Epithelial cell of alveolus of lung (primary cell): ENCODE data around the gene ARHGAP4. TPM values are rescaled to one million over a fixed set of nuclear protein-coding genes. Genes with fewer than 3 reads are reported as not detected.

ENCODE experiments used
- total RNA-seq: library from RNA; depleted of rRNA; stranded (reverse); fragments of >200 nt; gene quantifications from 2 replicates; pipeline ENCODE4 v1.2.1, GENCODE V29; 2015

ARHGAP4 gene
- 1.6 and 6.7 TPM in 2 replicates for total RNA-seq

DNA sequence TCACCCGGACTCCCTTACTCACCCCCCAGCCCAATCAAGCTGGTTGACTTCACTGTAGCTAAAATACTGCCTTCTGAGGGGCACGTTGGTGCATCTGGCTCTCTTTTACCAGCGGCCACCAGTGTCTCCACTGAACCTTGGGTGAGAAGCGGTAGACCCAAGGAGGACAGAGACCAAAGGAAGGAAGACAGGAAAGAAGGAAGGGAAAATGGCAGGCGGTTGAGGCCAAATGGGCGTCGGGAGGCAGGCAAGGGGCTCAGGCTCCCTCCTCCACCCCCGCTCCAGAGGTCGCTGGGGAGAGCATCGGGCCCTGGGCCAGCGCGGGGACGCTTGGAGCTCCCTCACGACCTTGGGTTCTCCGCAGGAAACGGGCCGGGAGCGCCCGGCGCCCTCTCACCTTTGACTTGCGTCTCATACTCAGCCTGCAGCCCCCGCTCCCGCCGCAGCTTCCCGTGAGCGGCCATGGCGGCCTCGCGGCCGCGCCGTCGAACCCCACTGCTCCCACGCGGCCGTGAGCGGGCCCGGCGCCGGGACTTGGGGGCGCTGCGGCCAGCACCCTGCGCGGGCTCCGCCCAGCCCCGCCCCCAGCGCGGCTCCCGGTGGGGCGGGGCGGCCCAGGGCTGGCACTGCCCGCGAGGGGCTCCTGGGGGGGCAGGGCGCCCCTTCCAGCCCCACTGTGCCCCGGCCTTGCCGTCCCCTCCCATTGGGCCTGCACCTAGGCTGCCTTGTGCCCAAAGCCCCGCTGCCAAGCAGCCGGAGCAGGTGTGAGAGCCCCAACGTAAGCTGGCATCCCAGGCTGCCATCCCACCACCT is at the start of gene ARHGAP4:
ARHGAP4 (minus strand) TSS at position 526 of the 813 bp plus-strand sequence; CDS start at position 464, 62 bp downstream.

DNA sequence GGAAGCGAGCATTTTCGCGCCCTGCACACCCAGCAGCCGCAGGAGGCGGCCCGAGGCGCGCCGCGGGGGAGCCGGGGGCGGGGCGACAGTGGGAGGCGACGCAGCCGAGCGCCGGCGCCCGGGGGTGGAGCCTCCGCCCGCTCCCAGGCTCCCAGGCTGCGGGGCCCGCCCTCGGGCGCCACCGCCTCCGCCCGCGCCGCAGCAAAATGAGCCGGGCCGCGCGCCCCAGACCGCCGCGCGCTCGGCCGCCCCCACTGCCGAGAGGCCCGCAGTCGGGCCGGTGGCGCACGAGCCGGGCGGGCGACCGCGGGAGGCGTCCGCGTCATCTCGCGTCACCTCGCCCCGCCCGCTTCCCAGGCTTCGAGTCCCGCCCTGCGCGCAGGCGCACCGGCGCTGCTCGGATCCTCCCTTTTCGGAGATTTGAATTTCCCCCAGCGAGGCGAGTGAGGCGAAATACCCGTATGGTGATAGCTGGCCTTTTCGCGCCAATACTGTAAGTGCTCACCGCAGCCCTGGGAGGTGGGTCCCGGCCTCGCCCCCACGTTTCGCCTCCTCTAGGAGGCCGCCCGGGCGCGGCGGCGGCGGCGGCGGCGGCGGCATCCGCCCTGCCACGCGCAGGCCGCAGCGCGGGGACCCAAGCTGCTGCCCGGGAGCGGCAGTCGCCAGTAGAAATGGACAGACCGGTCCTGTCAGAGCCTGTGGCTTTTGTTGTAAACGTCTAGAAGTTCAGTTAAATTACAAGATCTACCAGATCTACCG is 46.5 kb upstream of the ARHGAP4 start, which contains the start of gene TMEM187:
TMEM187 (plus strand) TSS at position 387 of the 759 bp plus-strand sequence. CDS start 9,309 bp downstream, outside the sequence.

DNA sequence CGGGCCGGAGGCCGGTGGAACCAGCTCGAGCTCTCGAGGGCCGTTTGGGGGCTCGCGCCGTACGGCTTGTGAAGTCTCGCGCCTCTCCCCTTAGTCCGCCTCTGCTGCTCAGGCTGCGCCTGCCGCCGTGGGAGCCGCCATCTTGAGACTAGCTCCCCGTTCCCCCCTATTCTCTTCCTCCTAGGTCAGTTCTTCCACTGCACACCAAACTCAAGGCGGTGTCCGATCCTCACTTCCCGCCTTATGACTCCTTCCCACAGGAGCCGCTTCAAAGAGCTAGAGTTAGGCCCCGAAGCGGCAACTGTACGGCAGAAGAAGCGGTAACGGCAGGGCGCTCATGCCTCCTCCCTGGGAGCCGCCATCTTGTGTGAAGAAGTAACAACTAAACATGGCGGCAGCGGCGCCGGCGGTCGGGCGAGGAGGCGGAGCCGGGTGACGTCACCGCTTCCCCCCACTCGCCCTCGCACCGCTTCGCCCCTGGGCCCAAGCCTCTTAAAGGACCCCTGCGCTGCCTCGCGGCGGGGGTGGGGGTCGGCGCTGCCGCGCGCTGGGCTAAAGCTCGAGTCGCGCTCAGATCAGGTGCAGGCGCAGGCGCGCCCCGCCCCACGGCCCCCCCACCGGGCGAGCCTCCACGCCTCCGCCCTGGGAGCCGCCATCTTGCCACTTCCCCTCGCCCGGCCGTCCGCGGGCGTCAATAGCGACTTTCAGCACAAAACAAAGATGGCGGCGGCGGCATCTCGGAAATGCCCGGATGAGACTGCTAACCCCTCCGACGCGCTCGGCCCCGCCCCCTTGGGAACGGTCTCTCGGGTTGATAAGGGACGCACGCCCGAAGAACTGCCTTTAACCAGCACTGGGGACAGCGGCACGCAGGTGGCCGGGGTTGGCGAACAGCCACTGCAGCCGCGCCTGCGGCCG is 45.6 kb upstream of the ARHGAP4 start, which contains the start of gene HCFC1:
HCFC1 (minus strand) TSS at position 369 of the 918 bp plus-strand sequence. CDS start 978 bp downstream, outside the sequence.

DNA sequence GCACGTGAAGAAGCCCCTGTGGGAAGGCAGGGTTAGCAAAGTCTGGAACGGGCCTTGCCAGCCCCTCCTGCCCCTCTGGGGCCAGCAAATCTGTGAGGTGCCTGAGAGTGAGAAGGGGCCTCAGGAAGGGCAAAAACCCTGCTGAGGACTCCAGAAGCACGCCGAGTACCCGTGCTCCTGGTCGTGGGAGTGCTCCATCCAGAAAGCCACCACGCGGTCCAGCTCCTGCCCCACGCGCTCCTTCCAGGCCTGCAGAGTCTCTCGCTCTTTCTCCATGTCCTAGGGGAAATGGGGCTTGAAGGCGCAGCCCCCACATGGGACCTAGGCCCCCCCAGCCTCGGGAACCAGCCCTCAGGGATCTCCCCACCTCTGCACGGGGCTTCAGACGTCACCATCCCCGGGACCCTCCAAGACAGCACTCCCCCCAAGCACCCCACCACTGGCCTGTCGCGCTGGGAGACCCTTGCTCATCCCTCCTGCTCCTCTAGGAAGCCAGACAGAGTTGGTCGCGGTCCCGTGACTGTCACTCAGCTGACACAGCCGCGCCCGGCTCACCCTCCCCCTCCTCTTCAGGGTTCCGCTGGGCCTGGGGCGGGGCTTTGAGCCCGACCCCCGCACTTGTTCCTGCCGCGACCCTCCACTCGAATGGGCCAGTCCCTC is 18.2 kb upstream of the ARHGAP4 start, which contains the start of gene RENBP:
RENBP (minus strand) TSS at position 504 of the 660 bp plus-strand sequence; CDS start at position 471, 33 bp downstream.

DNA sequence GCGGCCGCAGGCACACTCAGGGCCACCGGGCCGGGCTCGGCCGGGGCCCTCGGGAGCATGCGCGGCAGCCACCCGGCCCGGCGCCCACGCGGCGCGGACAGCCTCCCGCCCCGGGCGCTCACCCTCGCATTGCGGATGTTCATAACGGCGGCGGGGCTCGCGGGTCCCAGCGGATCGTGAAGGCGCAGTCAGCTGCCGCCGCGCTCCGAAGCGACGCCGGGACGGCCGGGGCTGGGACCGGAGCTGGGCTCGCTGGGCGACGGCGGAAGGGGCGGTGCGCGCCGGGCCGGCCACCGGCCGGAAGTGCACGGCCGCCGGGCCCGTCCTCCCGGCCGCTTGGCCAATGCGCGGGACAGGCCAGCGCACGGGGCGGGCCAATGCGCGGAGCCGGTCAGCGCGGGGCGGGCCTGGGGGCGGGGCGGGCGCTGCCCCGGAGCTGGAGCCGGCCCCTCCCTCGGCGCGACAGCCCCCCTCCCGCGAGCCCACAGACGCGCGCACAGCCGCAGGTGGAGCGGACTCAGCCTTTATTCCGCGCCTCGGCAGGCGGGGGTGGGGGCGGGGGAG is 8.8 kb upstream of the ARHGAP4 start, which contains the start of gene NAA10:
NAA10 (minus strand) TSS at position 276 of the 564 bp plus-strand sequence; CDS start at position 143, 133 bp downstream.

DNA sequence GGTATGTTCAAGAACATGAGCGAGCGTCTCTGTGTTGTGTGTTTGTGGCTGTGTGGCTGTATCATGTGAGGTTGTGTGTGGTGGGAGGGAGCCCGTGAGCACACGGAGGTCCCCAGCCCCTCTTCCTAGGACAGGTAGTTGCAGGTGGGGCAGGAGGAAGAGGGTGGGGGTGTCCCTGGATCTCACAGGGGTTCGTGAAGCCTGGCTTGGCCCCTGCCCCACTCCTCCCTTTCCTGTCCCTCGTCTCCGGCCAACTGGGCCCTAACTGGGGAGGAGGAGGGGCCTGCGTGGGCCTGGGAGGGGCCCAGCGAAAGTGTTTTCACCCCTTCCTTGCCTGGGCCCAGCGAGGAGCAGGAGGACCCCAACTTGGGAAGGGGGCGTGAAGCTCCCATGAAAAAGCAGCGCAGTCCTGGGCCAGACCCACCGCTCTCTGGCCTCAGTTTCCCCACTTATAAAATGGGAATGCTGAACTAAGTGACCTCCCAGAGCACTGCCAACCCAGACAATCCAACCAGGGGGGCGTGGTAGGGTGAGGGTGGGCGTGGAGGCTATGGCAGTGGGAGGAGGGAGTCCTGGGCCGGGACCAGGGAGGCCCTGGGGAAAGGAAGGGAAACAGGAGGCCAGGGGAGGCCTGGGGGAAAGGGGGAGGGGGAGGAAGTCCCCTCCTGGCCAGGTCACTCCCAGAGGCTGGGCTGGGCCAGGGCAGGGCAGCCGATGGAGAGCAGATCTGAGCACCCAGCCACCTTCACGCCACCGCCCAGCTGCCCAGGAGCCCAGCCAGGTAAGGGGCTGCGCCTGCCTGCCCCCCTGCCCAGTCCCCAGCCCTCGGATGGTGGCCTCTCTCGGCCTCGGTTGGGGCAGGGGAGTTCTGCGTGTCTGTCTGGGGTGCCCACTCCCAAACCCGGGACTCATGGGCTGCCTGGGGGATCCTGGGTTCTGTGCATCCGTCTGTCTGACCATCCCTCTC is 21.8 kb downstream of the ARHGAP4 start, which contains the start of gene AVPR2:
AVPR2 (plus strand) TSS at position 683 of the 967 bp plus-strand sequence. CDS start 473 bp downstream, outside the sequence.

DNA sequence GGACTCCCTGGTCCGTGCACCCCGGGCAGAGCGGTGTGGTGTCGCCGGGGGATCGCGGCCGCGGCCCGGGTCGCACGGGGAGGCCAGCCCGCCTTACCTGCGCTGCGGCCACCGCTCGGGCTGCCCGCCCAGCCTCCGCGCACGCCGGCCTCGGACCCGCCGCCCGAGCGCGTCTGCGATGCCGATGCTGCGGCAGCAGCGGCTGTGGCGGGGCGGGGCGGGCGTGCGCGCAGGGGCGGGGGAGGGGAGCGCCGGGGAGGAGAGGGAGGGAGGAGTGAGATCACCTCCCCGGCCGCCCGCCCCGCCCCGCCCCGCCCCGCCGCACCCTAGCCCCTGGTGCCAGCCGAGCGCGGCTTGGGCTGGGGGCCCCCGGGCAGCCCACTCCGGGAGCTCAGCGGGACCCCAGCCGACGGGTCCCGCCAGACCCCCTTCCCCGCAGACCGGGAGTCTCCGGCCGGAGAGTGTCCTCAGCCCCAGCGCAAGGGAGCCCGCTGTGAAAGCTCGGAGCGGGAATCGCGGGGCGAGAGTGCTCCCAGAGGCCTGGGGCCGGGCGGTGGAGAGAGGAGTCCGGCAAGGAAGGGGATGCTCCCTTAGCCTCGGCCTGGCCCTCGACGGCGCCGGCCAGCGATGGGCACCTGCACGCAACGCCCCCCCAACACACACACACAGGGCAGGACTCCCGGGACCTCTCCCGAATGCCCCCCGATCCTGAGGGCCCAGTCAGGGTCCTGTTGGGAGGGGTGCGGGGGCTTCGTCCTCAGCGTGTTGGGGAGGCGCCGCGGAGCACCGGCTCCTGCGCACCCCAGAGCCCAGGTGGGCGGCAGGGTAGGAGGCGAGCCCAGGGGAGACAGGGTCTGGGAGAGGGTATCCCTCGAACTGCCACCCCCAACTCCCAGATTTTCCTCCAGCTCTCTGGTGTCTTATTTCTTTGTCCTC is 39.8 kb downstream of the ARHGAP4 start, which contains the start of gene L1CAM:
L1CAM (minus strand) TSS at position 206 of the 936 bp plus-strand sequence. CDS start 10,337 bp downstream, outside the sequence.

Other genes with a start within 250 kb of the ARHGAP4 start
- 9.1 and 29.3 TPM in 2 replicates for gene SLC6A8, start 238.3 kb downstream of the ARHGAP4 start, total RNA-seq
- 76.3 and 111 TPM in 2 replicates for gene BCAP31, start 201.9 kb downstream of the ARHGAP4 start, total RNA-seq
- gene ABCD1, start 201.4 kb downstream of the ARHGAP4 start, total RNA-seq: 14.0 and 14.5 TPM in 2 replicates
- gene PLXNB3, start 162.0 kb downstream of the ARHGAP4 start, total RNA-seq: 1.4 and 4.2 TPM in 2 replicates
- gene SRPK3, start 145.2 kb downstream of the ARHGAP4 start, total RNA-seq: 0.13 and 0.24 TPM in 2 replicates
- gene IDH3G, start 131.9 kb downstream of the ARHGAP4 start, total RNA-seq: 84.3 and 112 TPM in 2 replicates
- gene SSR4, start 131.6 kb downstream of the ARHGAP4 start, total RNA-seq: 302 and 438 TPM in 2 replicates
- gene PDZD4, start 95.7 kb downstream of the ARHGAP4 start, total RNA-seq: 0.39 and 0.48 TPM in 2 replicates
- 0.56 and 1.8 TPM in 2 replicates for gene L1CAM, start 40.1 kb downstream of the ARHGAP4 start, total RNA-seq
- gene AVPR2, start 21.6 kb downstream of the ARHGAP4 start, total RNA-seq: not detected in 2 replicates
- 81.6 and 104 TPM in 2 replicates for gene NAA10, start 8.8 kb upstream of the ARHGAP4 start, total RNA-seq
- gene RENBP, start 18.4 kb upstream of the ARHGAP4 start, total RNA-seq: 0.52 and 3.3 TPM in 2 replicates
- 35.6 and 45.3 TPM in 2 replicates for gene HCFC1, start 45.6 kb upstream of the ARHGAP4 start, total RNA-seq
- 6.5 and 6.6 TPM in 2 replicates for gene TMEM187, start 46.5 kb upstream of the ARHGAP4 start, total RNA-seq
- 57.1 and 89.2 TPM in 2 replicates for gene IRAK1, start 93.6 kb upstream of the ARHGAP4 start, total RNA-seq
- 21.2 and 24.4 TPM in 2 replicates for gene MECP2, start 171.5 kb upstream of the ARHGAP4 start, total RNA-seq
- gene OPN1LW, start 218.0 kb upstream of the ARHGAP4 start, total RNA-seq: not detected in 2 replicates